Measurements from ENCODE around the gene CDKL5. TPM values are rescaled to one million over a fixed set of nuclear protein-coding genes. Genes with fewer than 3 reads are reported as not detected.
"Not testable (repeated sequence)": the region's sequence is repeated elsewhere in the genome, so short reads cannot be mapped to it uniquely, and the experiment has no call there.

CDKL5 gene
- 5.8 TPM for polyA plus RNA-seq (2013, experiment 1 of 2; ENCODE audit: insufficient read length)
- polyA plus RNA-seq (2013, experiment 2 of 2; ENCODE audit: insufficient read length): 5.8 TPM

GRCh38 chrX:18425199-18426003 is at the start of gene CDKL5:
Gene CDKL5 (plus strand): TSS chrX:18425608. CDS start chrX:18507097, 81,489 bp downstream.
- peak; percentile 97 for DNase-seq

GRCh38 chrX:18377796-18378195 is 47.6 kb upstream of the CDKL5 start:
- peak; percentile 12 for DNase-seq

- DNase-seq: no peak
Measured at GRCh38 chrX:18389966-18390365, 35.4 kb upstream of the CDKL5 start.

- peak; percentile 34 for DNase-seq
Measured at GRCh38 chrX:18390941-18391538, 34.4 kb upstream of the CDKL5 start.

DNA sequence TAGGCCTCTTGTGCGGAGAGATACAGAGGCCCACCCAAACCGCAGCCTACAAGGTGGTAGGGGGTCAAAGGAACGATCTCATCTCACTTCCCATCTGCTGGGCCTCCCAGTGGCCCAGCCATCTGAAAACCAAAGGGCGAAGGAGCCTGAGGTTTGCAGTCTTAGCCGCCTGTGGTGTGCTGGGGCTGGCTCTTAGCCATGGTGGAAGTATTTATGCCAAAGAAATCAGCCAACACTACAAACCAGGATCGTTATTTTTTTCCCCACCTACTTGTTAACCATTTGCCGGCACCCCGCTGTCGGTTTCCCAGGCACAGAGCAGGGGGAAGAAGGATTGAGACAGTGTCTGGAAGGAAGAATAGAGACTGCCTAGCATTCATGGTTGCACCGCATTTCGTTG is 30.9 kb upstream of the CDKL5 start:
- DNase-seq: no peak

DNA sequence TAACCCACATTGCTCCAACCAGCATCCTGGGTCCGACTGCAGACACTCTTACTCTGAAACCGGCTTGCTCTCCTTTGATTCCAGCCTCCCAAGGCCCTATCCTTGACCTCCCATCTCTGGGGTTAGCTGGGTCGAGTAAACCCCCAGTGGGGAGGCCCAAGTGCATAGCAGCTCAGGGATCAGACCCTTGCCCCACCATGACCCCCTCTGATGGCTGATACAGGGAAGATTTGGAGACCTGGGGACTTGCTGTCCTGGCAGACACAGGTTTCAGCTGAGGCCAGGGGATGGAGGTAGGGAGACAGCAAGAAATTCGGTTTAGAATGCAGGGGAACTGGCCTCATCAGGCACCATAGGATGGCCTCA is 23.6 kb upstream of the CDKL5 start:
- DNase-seq: no peak

GRCh38 chrX:18406531-18407266 is 18.7 kb upstream of the CDKL5 start:
- DNase-seq: peak; percentile 83

DNA sequence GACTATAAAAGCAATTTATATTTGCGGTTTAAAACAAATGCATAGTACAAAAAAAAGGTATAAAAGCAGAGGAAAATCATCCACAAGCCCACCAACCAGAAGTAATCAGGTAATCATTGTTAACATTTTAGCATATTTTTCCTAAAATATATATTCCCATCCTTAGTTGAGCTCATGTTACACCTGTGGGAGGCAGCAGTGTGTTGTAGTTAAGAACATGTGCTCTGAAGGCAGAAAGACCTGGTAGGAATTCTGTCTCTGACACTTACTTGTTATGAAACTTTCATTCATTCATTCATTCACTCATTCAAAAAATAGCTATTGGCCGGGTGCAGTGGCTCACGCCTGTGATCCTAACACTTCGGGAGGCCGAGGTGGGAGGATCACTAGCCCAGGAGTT is 15.4 kb upstream of the CDKL5 start:
- peak; percentile 28 for DNase-seq

- DNase-seq: peak; percentile 22
Measured at GRCh38 chrX:18415386-18415785, 10.0 kb upstream of the CDKL5 start.

GRCh38 chrX:18422325-18422724 is 3.1 kb upstream of the CDKL5 start:
- peak; percentile 92 for DNase-seq

- peak; percentile 20 for DNase-seq
Measured at GRCh38 chrX:18422886-18423285, 2.5 kb upstream of the CDKL5 start.

DNA sequence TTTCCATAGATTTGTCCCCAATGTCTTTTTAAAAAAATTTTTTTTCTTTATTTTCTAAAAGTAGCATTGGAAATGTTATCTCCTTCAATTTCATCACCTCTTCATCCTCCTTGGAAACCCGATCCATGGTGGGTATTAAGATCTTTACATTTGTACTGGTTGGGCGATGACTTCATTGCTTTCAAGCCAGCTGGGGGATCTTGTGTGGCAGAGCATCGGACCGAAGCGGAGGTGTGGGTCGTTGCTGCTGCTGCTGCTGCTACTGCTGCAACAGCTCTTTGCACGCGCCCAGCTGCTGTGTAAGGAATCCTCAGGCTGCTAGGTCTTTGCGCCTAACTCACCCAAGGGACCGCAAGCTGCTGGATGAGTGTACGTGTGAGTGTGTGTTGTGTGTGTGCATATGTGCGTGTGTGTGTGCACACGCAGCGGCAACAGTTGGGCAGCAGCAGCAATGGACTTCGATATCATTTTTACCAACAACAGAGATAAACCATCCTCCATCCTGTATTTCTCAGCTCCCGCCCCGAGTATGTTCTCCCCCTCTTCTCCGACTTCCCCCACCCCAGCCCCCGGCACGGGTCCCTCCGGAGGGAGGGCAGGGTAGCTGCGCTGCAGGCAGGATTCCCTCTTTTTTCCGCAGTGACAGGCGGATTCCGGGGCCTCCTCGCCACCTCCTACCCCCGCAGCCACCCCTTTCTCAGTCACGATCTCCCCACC is 768 bp upstream of the CDKL5 start:
- DNase-seq: peak; percentile 50

DNA sequence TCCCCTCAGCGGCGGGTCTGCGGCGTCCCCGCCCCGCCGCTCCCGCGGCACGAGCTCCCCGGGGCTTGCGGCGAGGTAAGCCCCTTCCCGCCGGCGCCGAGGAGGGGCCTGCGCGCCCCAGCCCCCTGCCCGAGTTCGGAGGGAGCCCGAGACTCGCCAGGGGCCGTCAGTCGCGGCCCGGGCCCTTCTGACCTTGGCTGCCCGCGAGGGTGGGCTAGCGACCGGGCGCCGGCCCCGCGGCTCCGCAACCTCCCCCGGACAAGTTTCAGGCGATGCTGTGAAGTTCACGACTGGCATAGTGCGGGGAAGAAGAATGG is 554 bp downstream of the CDKL5 start:
- DNase-seq: no peak

DNA sequence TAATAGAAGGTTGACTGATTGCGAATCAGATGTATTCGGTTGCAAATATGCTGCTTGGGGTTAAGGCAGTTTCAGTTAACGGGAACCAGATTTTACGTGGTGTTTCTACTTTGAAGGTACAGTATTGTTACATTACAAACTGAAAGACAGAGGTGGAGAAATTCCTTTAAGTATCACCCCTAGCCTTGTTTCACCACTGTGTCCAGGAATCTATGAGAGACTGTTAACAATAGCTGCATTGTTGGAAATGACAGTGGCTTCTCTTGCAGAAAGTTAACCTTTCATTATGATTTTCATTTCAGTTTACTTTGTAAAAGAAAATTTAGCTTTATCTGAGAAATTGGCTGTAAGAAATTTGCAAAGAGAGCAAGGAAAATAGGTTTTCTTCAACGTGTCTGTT is 2.6 kb downstream of the CDKL5 start:
- DNase-seq: no peak

DNA sequence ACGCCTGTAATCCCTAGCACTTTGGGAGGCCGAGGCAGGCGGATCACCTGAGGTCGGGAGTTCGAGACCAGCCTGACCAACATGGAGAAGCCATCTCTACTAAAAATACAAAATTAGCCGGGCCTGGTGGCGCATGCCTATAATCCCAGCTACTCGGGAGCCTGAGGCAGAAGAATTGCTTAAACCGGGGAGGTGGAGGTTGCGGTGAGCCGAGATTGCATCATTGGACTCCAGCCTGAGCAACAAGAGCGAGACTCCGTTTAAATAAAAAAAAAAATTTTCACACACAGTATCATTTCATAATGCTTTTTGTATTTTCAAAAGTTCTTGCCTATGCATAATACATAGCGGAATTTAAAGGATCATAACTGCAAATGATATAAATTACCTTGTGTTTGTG is 7.9 kb downstream of the CDKL5 start:
- not testable (repeated sequence) for DNase-seq

DNA sequence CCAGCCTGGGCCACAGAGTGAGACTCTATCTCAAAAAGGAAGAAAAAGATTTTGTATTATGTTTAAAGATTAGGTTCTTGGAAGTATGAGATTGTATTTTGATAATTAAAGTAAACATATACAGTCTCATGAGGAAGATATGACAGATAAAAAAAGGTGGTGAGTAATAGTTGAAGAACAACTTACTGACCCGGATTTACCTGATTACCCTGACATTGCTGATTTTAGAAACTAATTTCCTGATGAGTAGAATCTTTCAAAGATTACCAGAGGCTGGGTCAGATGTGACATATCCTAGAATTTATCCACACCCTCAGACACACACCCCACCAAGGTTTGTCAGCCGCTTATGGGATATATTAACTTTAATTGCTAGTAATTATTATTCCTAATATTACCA is 9.5 kb downstream of the CDKL5 start:
- DNase-seq: no peak

- DNase-seq: no peak
Measured at GRCh38 chrX:18436017-18436416, 10.6 kb downstream of the CDKL5 start.

DNA sequence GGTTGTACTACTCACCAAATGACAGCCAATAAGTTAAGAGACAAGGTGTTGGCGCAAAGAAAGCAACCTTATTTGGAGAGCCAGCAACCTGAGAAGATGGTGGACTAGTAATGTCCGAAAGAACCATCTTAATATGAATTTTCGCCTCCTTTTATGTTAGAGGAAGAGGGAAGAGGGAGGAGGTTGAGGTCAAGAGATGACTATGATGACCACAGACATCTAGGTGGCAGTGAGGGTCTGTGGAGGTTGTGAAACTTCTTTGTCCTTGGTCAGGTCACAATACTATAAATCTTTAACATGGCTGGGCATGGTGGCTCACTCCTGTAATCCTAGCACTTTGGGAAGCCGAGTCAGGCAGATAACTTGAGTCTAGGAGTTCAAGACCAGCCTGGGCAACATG is 15.4 kb downstream of the CDKL5 start:
- DNase-seq: no peak

- no peak for DNase-seq
Measured at GRCh38 chrX:18441780-18442367, 16.5 kb downstream of the CDKL5 start.

DNA sequence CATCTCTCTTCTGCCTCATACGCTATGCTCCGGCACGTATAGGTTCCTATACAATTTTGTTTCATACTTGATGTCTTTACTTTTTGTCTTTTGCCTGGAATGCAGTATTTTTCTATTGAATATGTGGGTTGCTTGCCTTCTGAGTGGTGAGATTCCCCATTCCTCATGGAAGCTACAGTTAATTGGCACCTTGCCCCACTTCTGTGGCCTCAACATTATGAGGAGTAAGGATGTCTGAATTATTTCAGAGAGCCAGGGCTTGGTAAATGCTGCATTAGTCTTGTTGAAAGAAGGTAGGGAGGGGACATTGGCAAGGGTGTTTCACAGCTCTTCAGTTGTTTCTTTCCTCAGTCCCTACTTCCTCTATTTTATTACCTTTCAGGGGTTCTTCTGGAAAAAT is 23.0 kb downstream of the CDKL5 start:
- DNase-seq: peak; percentile 72

DNA sequence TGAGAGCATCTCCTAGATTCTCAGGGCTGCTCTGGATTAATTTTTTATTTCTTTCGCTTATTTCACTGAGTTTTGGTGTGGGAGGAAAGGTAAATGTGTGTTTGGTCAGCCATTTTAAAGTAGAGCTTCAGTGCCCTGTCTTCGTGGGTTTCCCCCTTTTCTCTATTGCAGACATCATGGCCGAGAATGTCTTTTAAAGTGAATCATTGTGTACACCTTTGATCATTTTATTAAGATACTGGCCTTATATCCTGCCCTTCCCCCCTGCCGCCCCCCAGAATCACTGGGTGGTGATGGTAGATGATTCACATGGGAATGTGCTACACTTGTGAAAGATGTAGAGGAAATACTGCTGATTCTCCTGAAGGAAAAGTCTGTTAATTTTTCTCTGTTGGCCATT is 23.8 kb downstream of the CDKL5 start:
- DNase-seq: peak; percentile 31

DNA sequence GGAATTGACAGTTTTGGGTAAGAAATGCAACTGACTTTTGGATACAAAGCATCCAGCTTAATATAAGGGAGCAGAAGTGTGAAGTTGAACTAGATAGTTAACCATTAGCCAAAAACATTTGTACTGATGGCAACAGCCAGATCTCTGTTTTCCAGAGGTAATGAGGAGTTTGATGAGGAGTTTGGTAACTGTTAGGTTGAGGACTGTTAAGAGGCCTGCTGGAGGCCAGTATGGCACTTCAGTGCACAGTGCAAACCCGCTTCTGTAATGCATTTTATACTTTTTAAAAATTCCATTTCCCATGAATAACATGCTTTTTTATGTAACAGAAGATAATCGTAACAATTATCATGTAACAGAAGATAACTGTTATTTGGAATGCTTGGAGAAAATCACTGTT is 30.0 kb downstream of the CDKL5 start:
- DNase-seq: no peak

- DNase-seq: no peak
Measured at GRCh38 chrX:18457000-18457399, 31.6 kb downstream of the CDKL5 start.

All from fibroblast of skin of abdomen (primary cell).